GM18873 (cell line): ENCODE results near the gene CDKN2AIPNL.
"Not testable (repeated sequence)": the region's sequence is repeated elsewhere in the genome, so short reads cannot be mapped to it uniquely, and the experiment has no call there.

Experiments used
- ATAC-seq: cut with Tn5 transposase; IDR thresholded peaks from one replicate; pipeline ENCODE4 v1.9.1; 2021; ENCODE audit warnings: mild to moderate bottlenecking, moderate library complexity, moderate number of reproducible peaks; ENCODE audit not compliant: unreplicated experiment, low FRiP score

The CDKN2AIPNL gene

GRCh38 chr5:134439210-134439654 is 27.6 kb upstream of the CDKN2AIPNL start:
- ATAC-seq, result no peak

- no peak for ATAC-seq
These were observed 27.0 kb upstream of the CDKN2AIPNL start for GRCh38 chr5:134438721-134439123.

GRCh38 chr5:134437847-134438581 is 26.3 kb upstream of the CDKN2AIPNL start:
- no peak for ATAC-seq

GRCh38 chr5:134437340-134437846 is 25.7 kb upstream of the CDKN2AIPNL start:
- ATAC-seq, result no peak

GRCh38 chr5:134436523-134437339 is 25.1 kb upstream of the CDKN2AIPNL start:
- peak; percentile 78 for ATAC-seq

- ATAC-seq, result no peak
These were observed 23.9 kb upstream of the CDKN2AIPNL start for GRCh38 chr5:134435560-134435959.

GRCh38 chr5:134432677-134433359 is 21.1 kb upstream of the CDKN2AIPNL start:
- no peak for ATAC-seq

GRCh38 chr5:134432174-134432573 is 20.5 kb upstream of the CDKN2AIPNL start:
- ATAC-seq, result no peak

GRCh38 chr5:134430001-134430569 is 18.4 kb upstream of the CDKN2AIPNL start:
- no peak for ATAC-seq

GRCh38 chr5:134427540-134428041 is 15.9 kb upstream of the CDKN2AIPNL start:
- no peak for ATAC-seq

- no peak for ATAC-seq
These were observed 14.7 kb upstream of the CDKN2AIPNL start for GRCh38 chr5:134426361-134426760.

GRCh38 chr5:134423376-134423775 is 11.7 kb upstream of the CDKN2AIPNL start:
- no peak for ATAC-seq

GRCh38 chr5:134422791-134423365 is 11.2 kb upstream of the CDKN2AIPNL start:
- no peak for ATAC-seq

- not testable (repeated sequence) for ATAC-seq
These were observed 9.4 kb upstream of the CDKN2AIPNL start for GRCh38 chr5:134421038-134421437.

- ATAC-seq, result no peak
These were observed 8.7 kb upstream of the CDKN2AIPNL start for GRCh38 chr5:134420343-134420742.

- no peak for ATAC-seq
These were observed 7.3 kb upstream of the CDKN2AIPNL start for GRCh38 chr5:134418958-134419357.

GRCh38 chr5:134417707-134418106 is 6.0 kb upstream of the CDKN2AIPNL start:
- ATAC-seq, result no peak

- no peak for ATAC-seq
These were observed 1.4 kb upstream of the CDKN2AIPNL start for GRCh38 chr5:134413046-134413445.

- ATAC-seq, result no peak
These were observed 494 bp downstream of the CDKN2AIPNL start for GRCh38 chr5:134411228-134411545.

- no peak for ATAC-seq
These were observed 859 bp downstream of the CDKN2AIPNL start for GRCh38 chr5:134410822-134411221.
